Ovary (tissue), 3 donors: ENCODE results near the gene APBA1.

Experiments used
- EP300 ChIP-seq: sonication (generic); formaldehyde crosslinking; IDR thresholded peaks from one replicate; pipeline ENCODE4 v1.6.1; 2017; ENCODE audit warnings: antibody characterized with exemption
- POLR2A ChIP-seq: fragments of 450-650 bp; IDR thresholded peaks from one replicate; pipeline ENCODE4 v1.6.1; 2017; ENCODE audit warnings: antibody characterized with exemption, mild to moderate bottlenecking, moderate library complexity
- TF ChIP-seq, protein P1 (sequence below), 3 donors: fragments of 450-650 bp in 2 of 3; fragments of 200-600 bp in 1 of 3; IDR thresholded peaks; one replicate each; pipeline versions ENCODE4 v1.5.1 to v1.8.0; 2016 to 2022; ENCODE audit warnings: antibody characterized with exemption in 3 of 3, mild to moderate bottlenecking in 1 of 3
- donor health status: DM: no; HTN: no; CAD: no.

DNA sequence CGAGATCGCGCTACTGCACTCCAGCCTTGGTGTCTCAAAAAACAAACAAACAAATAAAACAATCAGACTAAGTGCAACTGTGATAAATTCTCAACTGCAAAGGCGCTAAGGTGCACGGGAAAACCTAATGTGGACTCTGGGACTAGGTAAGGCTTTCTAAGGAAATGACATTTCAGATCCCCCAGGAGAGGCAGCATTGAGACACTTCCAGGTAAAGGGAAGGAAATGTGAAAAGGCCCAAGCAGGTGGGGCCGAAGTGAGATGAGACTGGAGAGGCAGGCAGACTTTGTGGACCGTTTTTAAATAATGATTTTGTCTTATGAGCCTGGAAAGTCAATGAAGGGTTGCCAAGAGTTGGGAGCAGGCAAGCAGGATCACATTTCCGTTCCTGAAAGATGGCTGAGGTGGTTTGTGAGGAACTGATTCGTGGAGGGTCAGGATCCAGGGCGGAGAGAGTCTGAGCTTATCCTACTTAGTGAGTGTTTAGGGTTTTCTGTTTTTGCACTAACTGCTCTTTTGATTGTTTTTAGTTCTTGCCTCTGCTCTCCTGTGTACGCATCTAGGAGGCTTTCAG lies 2.0 kb upstream of the APBA1 start:
- no peak for TF ChIP-seq POLR2A
- TF ChIP-seq, protein P1, sequence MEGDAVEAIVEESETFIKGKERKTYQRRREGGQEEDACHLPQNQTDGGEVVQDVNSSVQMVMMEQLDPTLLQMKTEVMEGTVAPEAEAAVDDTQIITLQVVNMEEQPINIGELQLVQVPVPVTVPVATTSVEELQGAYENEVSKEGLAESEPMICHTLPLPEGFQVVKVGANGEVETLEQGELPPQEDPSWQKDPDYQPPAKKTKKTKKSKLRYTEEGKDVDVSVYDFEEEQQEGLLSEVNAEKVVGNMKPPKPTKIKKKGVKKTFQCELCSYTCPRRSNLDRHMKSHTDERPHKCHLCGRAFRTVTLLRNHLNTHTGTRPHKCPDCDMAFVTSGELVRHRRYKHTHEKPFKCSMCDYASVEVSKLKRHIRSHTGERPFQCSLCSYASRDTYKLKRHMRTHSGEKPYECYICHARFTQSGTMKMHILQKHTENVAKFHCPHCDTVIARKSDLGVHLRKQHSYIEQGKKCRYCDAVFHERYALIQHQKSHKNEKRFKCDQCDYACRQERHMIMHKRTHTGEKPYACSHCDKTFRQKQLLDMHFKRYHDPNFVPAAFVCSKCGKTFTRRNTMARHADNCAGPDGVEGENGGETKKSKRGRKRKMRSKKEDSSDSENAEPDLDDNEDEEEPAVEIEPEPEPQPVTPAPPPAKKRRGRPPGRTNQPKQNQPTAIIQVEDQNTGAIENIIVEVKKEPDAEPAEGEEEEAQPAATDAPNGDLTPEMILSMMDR (IDR thresholded peaks at IDR 0.05) = no peak
- TF ChIP-seq EP300 = no peak
